NCI-H2107 (cell line): Measurements from ENCODE around the gene PLCB4.

Experiments
- DNase-seq: peaks from one replicate; lab custom pipeline; 2025; lab: John Stamatoyannopoulos, UW

Gene PLCB4

DNA sequence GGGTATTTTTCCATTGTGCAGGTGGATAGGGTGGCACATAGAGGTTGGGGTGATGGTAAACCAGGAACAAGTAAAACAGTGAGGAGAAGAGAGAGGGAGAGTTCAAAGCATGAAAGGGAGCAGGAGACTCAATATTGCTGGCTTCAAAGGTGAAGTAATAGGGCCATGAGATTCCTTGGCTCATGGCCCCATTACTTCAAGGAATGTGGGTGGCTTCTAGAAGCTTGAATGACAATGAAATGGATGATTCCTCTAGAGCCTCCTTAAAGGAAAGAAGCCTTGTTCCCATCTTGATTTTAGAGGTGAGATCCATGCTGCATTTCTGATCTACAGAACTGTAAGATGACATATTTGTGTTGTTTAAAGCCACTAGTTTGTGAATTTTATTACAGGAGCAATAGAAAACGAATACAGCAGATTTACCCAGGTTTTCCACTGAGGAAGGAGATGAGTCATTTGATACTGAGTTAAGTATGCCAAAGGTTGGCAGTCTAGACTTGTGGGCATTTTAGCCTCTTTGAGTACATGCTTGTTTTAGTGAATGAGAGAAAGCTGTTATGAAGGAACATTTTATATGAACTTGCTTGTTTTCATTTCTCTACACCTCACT, 110.4 kb downstream of the PLCB4 start:
- DNase-seq, result no peak

DNA sequence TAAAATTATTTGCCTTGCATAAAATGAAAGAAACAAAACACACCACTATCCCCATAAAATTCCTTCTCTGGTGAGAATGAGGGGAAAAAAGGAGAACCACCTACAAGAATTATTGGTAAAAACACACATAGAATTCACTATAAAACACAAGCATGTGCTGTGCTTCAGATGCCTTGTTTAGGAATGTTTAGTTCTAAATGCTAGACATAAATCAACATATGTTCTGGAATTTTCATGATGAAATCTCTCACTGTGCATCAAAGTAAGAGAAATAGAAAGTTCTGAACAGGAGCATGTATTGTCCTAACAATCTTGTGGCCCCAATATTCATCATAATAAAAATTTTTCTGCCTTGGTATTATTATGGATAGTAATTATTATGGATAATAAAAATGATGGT, 111.0 kb downstream of the PLCB4 start:
- no peak for DNase-seq

DNA sequence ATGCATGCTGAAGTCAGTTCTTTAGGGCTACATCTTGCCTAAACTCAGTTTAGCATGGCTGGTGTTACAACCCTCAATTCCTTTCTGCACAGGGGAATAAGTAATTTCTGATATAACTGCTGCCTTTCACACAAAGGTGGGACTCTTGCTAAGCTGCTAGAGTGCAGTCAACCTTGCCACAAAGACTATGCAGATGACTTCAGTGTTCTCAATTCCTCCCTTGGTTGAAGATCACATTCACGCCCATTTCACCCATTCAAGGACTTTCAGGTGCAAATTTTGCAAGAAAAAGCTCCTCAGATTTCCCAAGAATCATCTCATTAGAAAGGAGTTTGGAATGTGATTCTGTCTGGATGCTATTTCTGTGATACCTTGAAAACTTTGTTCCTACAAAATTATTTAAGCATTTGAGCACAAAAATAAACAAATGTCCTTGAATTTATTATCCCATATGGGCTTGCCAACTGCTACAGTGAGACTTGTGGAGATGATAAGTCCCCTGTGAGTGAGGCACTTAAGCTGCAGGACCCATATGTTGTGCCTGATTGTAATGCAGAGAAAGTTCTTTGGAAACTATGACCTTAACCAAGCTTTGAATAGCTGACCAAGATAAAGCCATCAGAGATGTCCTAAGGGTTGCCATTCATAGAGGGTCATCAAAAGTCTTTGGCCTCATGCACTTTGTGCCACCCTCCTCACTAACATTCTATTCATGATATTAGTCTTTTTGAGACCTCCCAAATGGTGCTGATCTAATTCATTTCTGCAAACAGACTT, 111.8 kb downstream of the PLCB4 start:
- DNase-seq, result no peak

DNA sequence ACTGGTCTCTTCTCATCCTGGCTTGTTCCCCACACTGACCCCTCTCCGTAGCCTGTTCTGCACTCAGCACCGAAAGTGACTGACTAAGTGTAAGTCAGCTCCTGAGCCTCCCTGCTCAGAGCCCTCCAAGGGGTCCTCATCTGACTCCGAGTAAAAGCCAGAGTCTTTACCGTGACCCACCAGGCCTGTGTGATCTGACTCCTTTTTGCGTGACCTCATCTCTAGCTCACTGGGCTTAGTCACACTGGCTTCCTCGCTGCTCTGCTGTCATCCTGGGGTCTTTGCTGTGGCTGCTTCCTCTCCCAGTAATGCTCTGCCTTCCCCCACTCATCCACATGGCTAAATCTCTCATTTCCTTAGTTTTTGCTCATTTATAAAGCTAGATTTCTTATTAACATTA, 116.6 kb downstream of the PLCB4 start:
- DNase-seq, result no peak

DNA sequence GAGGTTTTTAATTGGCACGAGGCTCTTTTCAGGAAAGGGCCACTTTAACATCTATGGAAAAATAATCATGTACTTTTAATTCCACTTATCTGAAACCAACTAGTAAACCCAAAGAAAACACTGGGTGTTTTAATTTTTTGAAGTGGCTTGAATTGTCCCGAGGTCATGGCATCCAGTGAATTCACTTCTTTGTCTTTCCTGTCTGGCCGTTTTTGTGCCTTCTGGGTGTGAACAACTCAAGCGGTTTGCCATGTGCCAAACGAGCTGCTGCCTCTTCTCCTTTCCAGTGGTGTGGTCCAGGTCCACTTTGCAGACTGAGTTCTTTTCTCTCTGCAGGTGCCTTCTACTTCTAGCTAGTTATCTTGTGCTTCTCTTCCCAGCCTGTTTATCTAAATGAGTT, 117.5 kb downstream of the PLCB4 start:
- DNase-seq, result no peak

DNA sequence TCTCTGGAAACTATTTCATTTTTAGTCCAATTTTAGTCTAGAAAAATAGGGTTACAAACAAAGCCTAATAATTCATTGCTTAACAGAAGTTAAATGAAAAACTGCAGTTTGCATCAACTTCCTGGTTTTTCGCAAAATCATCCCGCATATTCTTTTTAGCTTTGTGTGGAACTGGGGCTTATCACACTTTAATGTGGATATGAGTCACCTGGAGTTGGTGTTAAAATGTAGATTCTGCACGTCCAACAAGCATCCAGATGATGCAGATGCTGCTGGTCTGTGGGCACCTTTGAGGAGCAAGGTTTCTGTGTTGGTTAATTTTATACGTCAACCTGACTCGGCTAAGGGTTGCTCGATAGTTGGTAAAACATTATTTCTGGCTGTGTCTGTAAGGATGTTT, 126.1 kb downstream of the PLCB4 start:
- no peak for DNase-seq

DNA sequence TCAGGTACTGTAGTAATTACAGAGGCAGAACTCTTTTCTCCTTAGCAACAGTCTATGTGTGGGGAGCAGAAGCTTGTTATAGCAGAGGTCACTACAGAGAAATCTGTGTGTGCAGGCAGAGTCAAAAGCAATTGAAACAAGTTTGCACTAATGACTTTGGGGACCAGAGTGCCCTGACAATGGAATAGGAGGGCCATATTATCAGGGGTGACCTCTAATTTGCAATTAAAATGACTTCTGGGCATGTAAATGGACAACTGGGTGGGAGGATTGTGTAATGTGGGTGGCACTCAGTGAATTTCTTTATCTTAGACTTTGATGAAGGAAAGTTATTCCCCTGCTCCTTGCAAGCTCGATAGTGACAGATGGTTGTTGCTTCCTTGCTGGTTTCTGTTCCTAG, 127.2 kb downstream of the PLCB4 start:
- DNase-seq, result no peak

DNA sequence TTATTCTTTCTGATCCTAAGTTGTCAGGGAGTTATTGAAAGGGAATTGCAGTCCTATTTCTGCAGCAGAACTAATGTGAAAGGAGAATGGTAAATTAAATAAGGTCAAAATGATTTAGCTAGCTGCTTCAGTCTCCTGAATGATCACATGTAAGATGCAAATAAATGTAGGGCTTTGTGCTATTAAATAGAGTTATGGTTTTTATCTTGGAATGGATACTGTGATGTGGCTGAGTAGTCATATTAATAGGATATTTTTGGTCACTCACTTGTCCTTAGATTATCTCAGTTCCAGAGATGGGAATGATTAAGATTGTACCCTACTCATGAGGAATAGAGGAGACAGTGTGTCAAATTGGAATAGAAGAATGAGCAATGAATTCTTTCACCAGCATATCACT, 129.6 kb downstream of the PLCB4 start:
- no peak for DNase-seq

DNA sequence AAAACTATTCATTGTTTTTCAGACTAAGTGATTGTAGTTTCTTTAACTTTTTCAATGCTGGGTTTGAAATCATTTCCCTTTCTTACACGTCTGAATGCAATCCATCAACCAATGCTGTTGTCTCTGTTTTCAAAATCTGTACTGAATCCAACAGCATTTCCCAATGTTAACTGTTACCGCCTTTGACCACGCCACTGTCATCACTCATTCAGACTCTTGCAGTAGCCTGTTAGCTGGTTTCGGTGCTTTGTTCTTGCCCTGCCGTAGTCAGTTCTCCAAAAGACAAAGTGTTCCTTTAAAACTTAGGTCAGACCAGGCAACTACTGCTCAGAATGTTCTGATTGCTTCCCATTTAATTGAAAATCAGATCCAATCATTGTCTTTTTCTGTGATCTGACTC, 131.3 kb downstream of the PLCB4 start:
- no peak for DNase-seq

DNA sequence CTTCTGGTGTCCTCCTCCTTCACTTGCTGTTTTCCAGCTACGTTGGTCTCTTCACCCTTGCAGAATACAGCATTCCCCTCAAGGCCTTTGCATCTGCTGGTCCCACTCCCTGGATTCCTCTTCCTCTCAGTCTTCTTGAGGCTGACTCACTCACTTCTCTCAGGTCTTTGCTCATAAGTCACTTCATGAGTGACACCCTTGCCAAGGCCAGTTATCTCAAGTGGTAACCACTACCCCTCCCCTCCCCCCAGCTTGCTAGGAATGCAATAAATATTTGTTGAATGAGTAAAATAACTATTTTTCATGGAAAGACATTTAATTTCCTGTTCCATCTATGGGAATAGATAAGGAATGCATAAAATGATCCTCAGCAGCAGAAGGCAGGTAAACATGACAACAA, 131.7 kb downstream of the PLCB4 start:
- DNase-seq, result no peak

DNA sequence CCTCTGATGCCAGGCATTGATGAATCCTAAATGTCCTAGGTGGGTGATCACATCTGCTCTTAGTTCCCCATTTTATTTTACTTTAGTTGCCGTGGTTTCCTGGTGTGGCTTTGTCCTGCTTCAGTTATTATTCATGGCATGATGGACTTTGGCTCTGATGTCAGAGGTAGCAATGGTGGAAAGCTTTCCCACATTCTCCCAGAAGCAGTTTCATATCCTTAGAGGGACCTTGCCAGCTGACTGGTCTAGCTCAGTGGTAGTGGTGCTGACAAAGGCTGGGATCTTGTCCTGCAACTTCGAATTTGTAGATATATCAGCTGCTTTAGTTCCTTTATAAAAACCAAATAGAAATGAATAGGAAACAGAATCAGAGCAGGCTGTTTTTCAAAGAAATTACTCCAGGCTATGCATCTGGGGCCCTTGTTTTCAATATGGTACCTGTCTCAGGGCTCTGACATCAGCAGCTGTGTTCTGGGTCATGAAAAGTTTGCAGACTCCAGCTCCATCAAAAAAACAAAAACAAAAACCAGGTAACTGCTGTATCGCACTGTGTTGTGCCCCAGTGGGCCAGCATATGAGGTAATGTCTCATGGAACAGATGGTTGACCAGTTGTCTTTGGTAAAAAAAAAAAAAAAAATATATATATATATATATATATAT, 133.7 kb downstream of the PLCB4 start:
- no peak for DNase-seq

DNA sequence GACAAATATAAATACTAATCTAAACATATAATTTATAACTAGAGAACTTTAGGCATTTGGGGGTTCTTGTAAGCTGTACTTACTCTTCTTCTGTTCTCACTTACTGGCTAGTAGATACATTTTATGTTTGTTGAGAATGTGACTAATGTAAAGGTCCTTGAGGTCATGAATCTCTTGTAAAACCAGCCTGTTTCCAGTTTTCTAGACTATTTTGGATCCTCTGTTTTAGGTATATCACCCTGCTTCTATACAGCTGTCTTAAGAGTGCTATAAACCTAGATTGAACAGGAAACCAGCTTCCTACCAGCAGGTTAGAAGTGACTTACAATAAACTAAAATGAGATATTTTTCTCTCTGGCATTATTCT, 134.2 kb downstream of the PLCB4 start:
- no peak for DNase-seq

DNA sequence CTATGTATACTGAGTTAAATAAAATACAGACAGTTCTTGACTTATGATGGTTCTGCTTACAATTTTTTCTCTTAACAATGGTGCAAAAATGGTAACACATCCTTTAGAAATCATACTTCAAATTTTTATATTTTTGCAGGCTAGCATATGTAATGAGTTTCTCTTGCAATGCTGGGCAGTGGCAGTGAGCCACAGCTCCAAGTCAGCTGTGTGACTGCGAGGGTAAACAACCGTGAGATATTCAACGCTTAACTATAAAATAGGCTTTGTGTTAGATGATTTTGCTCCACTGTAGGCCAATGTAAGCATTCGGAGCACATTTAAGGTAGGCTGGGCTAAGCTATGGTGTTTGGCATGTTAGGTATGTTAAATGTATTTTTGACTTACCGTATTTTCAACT, 136.1 kb downstream of the PLCB4 start:
- DNase-seq, result no peak

DNA sequence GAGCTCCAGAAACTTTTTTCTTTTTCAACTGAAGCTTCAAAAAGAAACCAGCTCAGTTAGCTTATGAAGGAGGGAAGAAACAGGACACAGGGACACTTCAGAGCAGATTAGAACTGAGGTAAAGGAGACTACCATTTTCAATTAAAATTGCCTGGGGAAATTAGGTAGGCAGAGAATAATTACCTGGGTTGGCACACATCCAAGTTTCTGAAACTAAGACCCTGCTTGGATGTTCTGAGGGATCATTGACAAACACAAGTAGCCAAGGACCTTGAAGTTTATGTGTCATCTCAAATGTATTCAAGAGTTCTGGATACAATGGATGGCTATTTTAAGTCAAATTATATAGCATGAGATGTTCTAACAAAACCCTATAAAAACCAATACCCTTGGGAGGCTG, 137.6 kb downstream of the PLCB4 start:
- no peak for DNase-seq

DNA sequence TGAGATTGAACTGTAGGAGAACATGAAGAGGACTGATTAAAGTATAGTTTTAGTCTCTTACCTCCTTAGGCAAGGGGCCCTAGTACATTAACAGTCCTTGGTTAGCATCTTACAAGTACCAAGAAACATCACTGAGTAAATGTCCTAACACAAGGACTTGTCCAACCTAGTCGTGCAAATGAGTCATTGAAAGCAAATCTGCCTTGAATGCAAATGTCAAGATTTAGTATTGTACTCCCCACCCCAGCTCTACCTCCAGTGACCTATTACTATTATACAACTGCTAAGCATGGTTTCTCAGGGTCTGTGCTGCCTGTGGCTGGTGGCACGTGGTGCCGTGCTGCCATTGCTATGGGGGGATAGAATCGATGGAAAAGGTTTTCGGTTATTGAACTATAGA, 138.4 kb downstream of the PLCB4 start:
- DNase-seq, result no peak

DNA sequence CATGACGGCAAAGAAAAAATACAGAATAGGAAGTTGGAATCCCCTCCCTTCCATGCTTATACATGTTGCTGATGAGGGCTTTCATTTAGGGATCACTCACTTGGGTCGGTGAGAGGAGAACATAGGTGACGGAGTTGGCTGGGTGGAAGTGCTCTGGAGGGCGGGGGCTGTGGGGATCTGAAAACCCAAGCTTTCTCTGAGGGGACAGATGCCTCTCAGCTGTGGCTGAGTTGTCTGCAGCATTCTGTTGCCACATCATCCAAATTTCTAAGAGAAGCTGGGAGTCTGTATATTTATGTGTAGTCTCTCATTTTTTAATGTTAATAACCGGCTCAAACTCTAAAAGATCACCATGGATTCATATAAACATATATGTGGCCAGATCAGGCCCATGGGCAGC, 141.5 kb downstream of the PLCB4 start:
- DNase-seq, result no peak

DNA sequence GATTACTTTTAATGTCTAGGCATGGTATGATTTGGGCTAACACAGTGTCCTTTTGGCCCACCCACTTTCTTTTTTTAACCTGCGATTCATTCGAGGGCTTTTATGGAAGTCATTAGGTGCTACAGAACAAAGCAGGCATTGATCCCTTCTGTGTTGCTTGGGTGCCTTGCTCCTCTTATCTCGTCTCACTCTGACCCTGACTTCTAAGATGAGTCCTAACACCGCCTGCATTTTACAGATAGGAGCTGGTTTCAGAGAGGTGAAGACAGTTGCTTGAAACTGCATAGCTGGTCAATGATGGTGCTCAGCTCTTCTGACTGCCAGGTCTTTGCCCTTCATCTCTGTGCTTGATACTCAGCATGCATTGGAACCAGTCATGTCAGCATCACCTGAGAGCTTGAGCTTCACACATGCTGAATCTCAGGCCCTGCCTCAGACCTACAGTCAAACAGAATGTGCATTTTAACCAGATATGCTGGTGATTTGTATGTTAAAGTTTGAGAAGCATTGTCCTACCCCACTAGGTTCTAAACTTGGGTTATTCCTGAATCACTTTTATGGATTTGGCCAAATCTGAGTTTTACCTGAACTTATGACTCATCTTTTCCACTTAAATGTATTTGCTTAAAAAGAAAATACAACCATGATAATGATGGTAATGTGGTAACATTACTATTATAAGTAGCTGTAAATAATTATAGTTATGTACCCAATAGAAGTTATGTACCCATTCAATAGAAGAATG, 142.3 kb downstream of the PLCB4 start:
- no peak for DNase-seq

DNA sequence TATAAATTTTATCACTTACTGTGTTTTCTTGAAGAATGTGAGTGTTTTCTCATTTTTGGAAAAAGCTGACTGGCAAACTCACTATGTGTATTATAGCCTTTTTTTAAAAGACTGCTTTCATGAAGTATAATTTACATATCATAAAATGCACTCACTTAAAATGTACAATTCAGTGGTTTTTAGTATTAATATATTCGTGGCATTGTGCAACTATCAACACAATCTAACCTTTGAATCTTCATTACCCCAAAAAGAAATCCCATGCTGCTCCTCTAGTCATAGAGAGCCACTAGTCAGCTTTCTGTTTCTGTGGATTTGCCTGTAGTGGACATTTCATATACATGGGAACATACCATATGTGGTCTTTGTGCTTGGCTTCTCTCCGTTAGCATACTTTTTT, 143.8 kb downstream of the PLCB4 start:
- no peak for DNase-seq

DNA sequence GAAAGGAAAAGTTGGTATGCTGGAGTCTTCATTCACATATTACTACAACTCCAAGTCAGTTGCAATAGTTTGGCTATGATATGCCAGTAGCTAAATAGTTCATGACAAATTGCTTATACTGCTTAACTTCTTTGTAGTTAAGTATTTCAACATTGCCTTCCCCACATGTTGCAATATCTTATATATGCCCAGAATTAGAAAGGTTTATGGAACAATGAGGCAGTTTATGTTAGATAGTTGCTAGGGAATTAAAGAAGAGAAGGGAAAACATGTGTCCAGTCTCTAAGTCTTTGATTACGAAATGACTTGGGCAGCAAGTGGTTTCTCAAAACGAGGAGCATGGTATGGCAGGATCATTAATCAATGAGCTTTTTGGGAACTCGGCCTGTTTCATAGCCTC, 145.8 kb downstream of the PLCB4 start:
- DNase-seq, result no peak

DNA sequence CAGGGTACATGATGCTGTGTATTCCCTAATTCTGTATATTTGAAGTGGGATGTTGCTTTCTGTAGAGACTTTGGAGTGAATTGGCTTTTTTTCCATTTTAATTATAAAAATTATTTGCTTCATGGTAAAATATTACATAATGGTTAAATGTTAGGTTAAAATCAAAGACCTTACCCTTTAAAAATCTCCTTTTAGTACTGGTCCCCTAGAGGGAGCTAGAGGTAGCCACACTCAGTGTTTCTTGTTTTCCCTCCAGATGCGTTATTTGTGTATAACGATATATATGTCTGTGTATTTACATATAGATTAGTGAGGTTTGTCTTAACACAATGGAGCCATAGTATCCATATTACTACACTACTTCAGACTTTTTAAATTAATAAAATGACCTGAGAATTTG, 146.7 kb downstream of the PLCB4 start:
- no peak for DNase-seq

DNA sequence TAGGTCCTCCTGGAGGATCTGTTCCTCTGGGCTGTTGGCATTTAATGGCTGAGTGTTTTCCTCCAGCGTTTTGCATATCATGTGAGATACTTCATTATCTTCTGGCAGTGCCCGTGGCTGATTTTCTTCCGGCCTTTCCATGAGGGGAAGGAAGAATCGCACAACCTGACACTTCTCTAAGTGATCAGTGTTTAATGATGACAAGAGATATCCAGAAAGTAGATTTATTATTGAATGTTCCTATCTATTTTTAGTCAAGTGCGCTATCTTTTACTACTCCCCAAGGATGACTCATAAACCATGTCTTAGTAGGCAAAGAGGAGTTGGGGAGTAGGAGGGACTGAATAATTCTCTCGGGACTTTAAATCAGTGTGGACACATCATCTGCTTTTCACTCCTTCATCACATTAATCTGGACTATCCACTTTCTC, 149.7 kb downstream of the PLCB4 start:
- no peak for DNase-seq

DNA sequence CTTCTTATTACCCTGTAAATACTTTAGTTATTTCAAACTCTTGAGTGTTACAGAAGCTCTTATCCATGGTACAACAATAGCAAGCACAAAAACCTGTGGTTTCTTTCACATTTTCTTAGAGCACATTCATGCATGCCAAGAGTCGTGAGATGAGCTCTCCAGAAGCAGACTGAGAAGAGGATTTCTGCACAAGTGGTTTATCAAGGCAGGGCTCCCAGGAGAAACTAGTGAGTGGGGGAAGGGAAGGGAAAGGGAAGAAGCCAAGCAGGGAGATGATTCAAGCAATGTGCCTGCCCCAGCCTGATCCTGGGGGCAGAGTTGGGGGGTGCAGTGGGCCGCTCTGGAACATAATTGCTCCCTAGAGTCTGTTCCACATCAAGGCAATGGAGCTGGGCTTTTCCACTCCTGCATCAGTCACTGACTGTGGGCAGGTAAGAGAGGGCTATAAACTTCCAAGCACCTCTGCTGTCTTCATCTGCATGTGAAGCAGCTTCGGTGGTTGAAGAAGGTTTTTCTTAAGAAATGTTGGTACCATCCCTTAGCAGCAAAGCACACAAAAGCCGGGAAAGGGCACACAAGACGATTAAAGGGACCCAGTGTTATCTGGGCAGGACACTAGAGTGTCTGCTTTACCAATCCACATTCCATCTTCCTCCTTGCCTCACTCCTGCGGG, 152.1 kb downstream of the PLCB4 start:
- DNase-seq, result no peak
